Adipose tissue (tissue), 3 donors: ENCODE data around the gene ATP11A. TPM values are rescaled to one million over a fixed set of nuclear protein-coding genes. Genes with fewer than 3 reads are reported as not detected.

Source experiments
- polyA plus RNA-seq, 3 donors: library from polyadenylated mRNA; stranded (reverse); fragments of 200-250 nt; gene quantifications; one replicate each; pipeline ENCODE4 v1.2.3, GENCODE V29; 2013
- donor health status: healthy with polysubstance abuse.
- donor health status: Bipolar disorder and iron deficiency.
- donor health status: healthy.

Gene ATP11A
- polyA plus RNA-seq, 3 donors, result 8.1 to 12.0 (median 9.9) TPM

Other genes starting within 250 kb of the ATP11A start
- 10 to 100 TPM; 10.0 to 14.3 (median 13.0) TPM for gene TUBGCP3, start 101.9 kb upstream of the ATP11A start, polyA plus RNA-seq